ENCODE measurements around the gene TBRG4.

Gene TBRG4

DNA sequence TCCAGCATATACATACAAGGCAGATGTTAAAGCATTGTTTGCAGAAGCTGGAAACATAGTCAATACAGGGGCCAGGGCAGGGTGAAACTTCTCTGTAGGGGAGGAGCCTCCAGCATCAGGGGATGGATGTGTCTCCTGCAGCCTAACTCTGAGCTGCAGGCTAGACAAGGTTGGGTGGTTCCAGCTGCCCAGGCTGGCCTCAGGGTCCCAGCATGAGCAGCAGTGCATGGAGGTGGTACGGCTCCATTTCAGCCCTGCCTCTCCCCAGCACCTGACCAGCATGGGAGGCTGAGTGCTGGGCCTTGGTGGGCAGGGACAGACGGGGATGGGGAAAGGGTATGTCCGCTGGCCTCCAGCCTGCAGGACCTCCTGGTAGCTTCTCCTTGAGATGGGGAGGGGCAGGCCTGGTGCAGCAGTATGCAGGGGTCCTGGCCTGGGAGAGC lies 7.4 kb upstream of the TBRG4 start:
- H3F3A ChIP-seq (ENCODE audit: low read depth): no peaks in the 10 kb centered on the region
- H3K4me1 ChIP-seq (ENCODE audit: insufficient read depth, low read length, poor library complexity, severe bottlenecking): peaks cover 5% of the 10 kb centered on the region
- no peaks in the 10 kb centered on the region for H3K79me2 ChIP-seq (ENCODE audit: insufficient read depth, low read length)
- no peak overlapping the region for H3K4me2 ChIP-seq (ENCODE audit: low read depth, low read length, poor library complexity, severe bottlenecking)
- H3K27me3 ChIP-seq (ENCODE audit: insufficient read depth, low read length, poor library complexity, severe bottlenecking): no peaks in the 10 kb centered on the region
- TF ChIP-seq EZH2phosphoT487 (IDR thresholded peaks at IDR 0.05; ENCODE audit: borderline replicate concordance): no peak
- TF ChIP-seq, protein P1, sequence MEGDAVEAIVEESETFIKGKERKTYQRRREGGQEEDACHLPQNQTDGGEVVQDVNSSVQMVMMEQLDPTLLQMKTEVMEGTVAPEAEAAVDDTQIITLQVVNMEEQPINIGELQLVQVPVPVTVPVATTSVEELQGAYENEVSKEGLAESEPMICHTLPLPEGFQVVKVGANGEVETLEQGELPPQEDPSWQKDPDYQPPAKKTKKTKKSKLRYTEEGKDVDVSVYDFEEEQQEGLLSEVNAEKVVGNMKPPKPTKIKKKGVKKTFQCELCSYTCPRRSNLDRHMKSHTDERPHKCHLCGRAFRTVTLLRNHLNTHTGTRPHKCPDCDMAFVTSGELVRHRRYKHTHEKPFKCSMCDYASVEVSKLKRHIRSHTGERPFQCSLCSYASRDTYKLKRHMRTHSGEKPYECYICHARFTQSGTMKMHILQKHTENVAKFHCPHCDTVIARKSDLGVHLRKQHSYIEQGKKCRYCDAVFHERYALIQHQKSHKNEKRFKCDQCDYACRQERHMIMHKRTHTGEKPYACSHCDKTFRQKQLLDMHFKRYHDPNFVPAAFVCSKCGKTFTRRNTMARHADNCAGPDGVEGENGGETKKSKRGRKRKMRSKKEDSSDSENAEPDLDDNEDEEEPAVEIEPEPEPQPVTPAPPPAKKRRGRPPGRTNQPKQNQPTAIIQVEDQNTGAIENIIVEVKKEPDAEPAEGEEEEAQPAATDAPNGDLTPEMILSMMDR (conservative IDR thresholded peaks at IDR 0.05; ENCODE audit: low read length): no peak
- H3K9ac ChIP-seq (ENCODE audit: low read depth, low read length, poor library complexity, severe bottlenecking): no peak overlapping the region
- no peak overlapping the region for H3K4me3 ChIP-seq (ENCODE audit: low read length, poor library complexity, severe bottlenecking)
- no peaks in the 10 kb centered on the region for H3K36me3 ChIP-seq (ENCODE audit: insufficient read depth, low read length)
- H2AFZ ChIP-seq (ENCODE audit: low read length): no peak overlapping the region
- H3K9me2 ChIP-seq (replicated peaks; ENCODE audit: low read depth, low read length): no peaks in the 10 kb centered on the region
- H4K20me1 ChIP-seq (ENCODE audit: insufficient read depth, low read length, poor library complexity, severe bottlenecking): no peaks in the 10 kb centered on the region
- H3K9me3 ChIP-seq (ENCODE audit: insufficient read depth, low read depth, low read length): no peaks in the 10 kb centered on the region

DNA sequence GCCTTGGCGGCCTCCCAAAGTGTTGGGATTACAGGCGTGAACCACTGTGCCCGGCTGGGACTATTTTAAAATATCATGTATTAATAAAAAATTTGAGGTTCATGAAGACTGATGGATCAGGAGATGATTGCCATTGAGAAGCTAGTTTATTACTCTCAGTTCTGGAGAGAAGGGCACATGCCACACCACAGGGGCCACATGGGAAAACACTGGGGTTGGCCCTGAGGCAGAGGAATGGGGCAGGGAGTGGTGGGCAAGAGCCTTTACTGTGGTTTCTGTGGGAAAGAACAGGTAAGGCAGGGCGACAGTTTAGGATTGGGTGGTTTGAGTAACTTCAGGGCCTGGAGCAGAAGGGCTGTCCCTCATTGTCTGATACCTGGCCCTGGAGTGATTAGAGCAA lies 6.8 kb upstream of the TBRG4 start:
- Histone ChIP-seq H3K4me1 (ENCODE audit: insufficient read depth, low read length, poor library complexity, severe bottlenecking) (peaks cover under 1% of the 10 kb centered on the region), H3K4me3 (ENCODE audit: low read length, poor library complexity, severe bottlenecking) (no peak overlapping the region), H3K36me3 (ENCODE audit: insufficient read depth, low read length) (no peaks in the 10 kb centered on the region), H3K9me3 (ENCODE audit: insufficient read depth, low read depth, low read length) (no peaks in the 10 kb centered on the region), H4K20me1 (ENCODE audit: insufficient read depth, low read length, poor library complexity, severe bottlenecking) (no peaks in the 10 kb centered on the region), H3F3A (ENCODE audit: low read depth) (no peaks in the 10 kb centered on the region; the same call in 1 of the 2 replicates), H3K27me3 (ENCODE audit: insufficient read depth, low read length, poor library complexity, severe bottlenecking) (no peaks in the 10 kb centered on the region), H2AFZ (ENCODE audit: low read length) (no peak overlapping the region), H3K9me2 (replicated peaks; ENCODE audit: low read depth, low read length) (no peaks in the 10 kb centered on the region), H3K4me2 (ENCODE audit: low read depth, low read length, poor library complexity, severe bottlenecking) (no peak overlapping the region), H3K9ac (ENCODE audit: low read depth, low read length, poor library complexity, severe bottlenecking) (no peak overlapping the region), H3K79me2 (ENCODE audit: insufficient read depth, low read length) (no peaks in the 10 kb centered on the region)
- TF ChIP-seq, protein P1 (conservative IDR thresholded peaks at IDR 0.05; ENCODE audit: low read length): no peak
- no peak for TF ChIP-seq EZH2phosphoT487 (IDR thresholded peaks at IDR 0.05; ENCODE audit: borderline replicate concordance)

DNA sequence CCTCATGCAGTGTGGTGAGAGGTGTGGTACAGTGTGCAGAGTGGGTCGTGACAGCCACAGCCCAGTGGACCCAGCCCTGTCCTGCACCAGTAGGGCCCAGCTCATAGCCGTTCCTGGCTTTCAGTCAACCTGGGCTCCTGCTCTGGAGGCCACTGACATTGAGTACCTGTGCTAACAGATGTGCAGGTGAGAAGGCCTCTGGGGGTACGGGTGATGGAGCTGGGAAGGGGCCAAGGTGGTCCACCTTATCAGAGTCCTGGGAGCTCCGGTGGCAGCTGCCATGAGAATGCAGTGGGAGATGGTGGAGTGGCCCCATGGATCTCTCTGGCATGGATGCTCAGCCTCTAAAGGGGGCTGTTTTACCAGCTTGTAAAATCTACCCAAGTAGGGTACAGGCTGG lies 6.1 kb upstream of the TBRG4 start:
- Histone ChIP-seq H3K4me2 (ENCODE audit: low read depth, low read length, poor library complexity, severe bottlenecking) (no peak overlapping the region), H3K4me1 (ENCODE audit: insufficient read depth, low read length, poor library complexity, severe bottlenecking) (peaks cover 2% of the 10 kb centered on the region), H3K79me2 (ENCODE audit: insufficient read depth, low read length) (0 out of 2 replicates have a peak, but pooled peaks cover 2% of the 10 kb centered on the region), H3K27me3 (ENCODE audit: insufficient read depth, low read length, poor library complexity, severe bottlenecking) (no peaks in the 10 kb centered on the region), H4K20me1 (ENCODE audit: insufficient read depth, low read length, poor library complexity, severe bottlenecking) (no peaks in the 10 kb centered on the region), H3F3A (ENCODE audit: low read depth) (no peaks in the 10 kb centered on the region; the same call in 1 of the 2 replicates), H3K4me3 (ENCODE audit: low read length, poor library complexity, severe bottlenecking) (no peak overlapping the region), H3K9me3 (ENCODE audit: insufficient read depth, low read depth, low read length) (no peaks in the 10 kb centered on the region), H2AFZ (ENCODE audit: low read length) (no peak overlapping the region), H3K36me3 (ENCODE audit: insufficient read depth, low read length) (no peaks in the 10 kb centered on the region), H3K9ac (ENCODE audit: low read depth, low read length, poor library complexity, severe bottlenecking) (no peak overlapping the region), H3K9me2 (replicated peaks; ENCODE audit: low read depth, low read length) (no peaks in the 10 kb centered on the region)
- TF ChIP-seq, protein P1 (conservative IDR thresholded peaks at IDR 0.05; ENCODE audit: low read length): no peak
- TF ChIP-seq EZH2phosphoT487 (IDR thresholded peaks at IDR 0.05; ENCODE audit: borderline replicate concordance): no peak

All from Loucy (cell line).